Liver (tissue), 9 donors: ENCODE data around the gene ZNF22. TPM values are rescaled to one million over a fixed set of nuclear protein-coding genes. Genes with fewer than 3 reads are reported as not detected.
A peak's percentile ranks its signal among the peaks of the same experiment; 100 is the strongest.

Experiments
- DNase-seq: peaks from one replicate; pipeline ENCODE4 v3.0.0-alpha.2; 2017; ENCODE audit warnings: low spot score
- H3K27ac ChIP-seq, 2 donors: one replicate each; pipeline ENCODE4 v1.7.0; 2013; ENCODE audit warnings: inconsistent platforms in 2 of 2, low read length in 2 of 2, control low read depth in 1 of 2, low read depth in 1 of 2, mild to moderate bottlenecking in 1 of 2
- H3K27me3 ChIP-seq, 4 donors: one replicate each; pipeline versions ENCODE4 v1.6.1 to v1.7.0; 2013; ENCODE audit warnings: low read length in 3 of 4, inconsistent platforms in 1 of 4, mild to moderate bottlenecking in 1 of 4, moderate library complexity in 1 of 4; ENCODE audit not compliant: control insufficient read depth in 4 of 4, insufficient read depth in 4 of 4
- H3K36me3 ChIP-seq, 4 donors: one replicate each; pipeline versions ENCODE4 v1.6.1 to v1.7.0; 2013; ENCODE audit warnings: low read length in 3 of 4, mild to moderate bottlenecking in 3 of 4, low read depth in 1 of 4, moderate library complexity in 1 of 4; ENCODE audit not compliant: control insufficient read depth in 4 of 4, insufficient read depth in 3 of 4
- H3K4me1 ChIP-seq, 4 donors: one replicate each; pipeline versions ENCODE4 v1.6.1 to v1.7.0; 2013; ENCODE audit warnings: low read length in 3 of 4, mild to moderate bottlenecking in 3 of 4, moderate library complexity in 1 of 4; ENCODE audit not compliant: control insufficient read depth in 4 of 4, insufficient read depth in 4 of 4
- H3K4me3 ChIP-seq, 3 donors: one replicate each; pipeline versions ENCODE4 v1.6.1 to v1.7.0; 2013; ENCODE audit warnings: low read length in 3 of 3, control low read depth in 1 of 3, low read depth in 1 of 3, mild to moderate bottlenecking in 1 of 3
- H3K9ac ChIP-seq, 2 donors: one replicate each; pipeline ENCODE4 v1.7.0; 2013; ENCODE audit warnings: low read length in 2 of 2, mild to moderate bottlenecking in 2 of 2, moderate library complexity in 2 of 2, control low read depth in 1 of 2, low read depth in 1 of 2
- H3K9me3 ChIP-seq, 4 donors: one replicate each; pipeline versions ENCODE4 v1.6.1 to v1.7.0; 2013; ENCODE audit warnings: low read length in 3 of 4; ENCODE audit not compliant: control insufficient read depth in 4 of 4
- EGR1 ChIP-seq, 2 donors: IDR thresholded peaks; 2 replicates each; pipeline ENCODE4 v1.6.1; 2016 to 2018; ENCODE audit warnings: antibody characterized with exemption in 2 of 2, low read depth in 2 of 2
- FOXA2 ChIP-seq: IDR thresholded peaks from 2 replicates; pipeline ENCODE4 v1.6.1; 2016; ENCODE audit warnings: antibody characterized with exemption
- GABPA ChIP-seq, 2 donors: IDR thresholded peaks in 1 of 2; conservative IDR thresholded peaks in 1 of 2; 2 replicates each; pipeline ENCODE4 v1.6.1; 2016; ENCODE audit warnings: antibody characterized with exemption in 2 of 2, mild to moderate bottlenecking in 1 of 2, moderate library complexity in 1 of 2
- HNF4A ChIP-seq, 2 donors: conservative IDR thresholded peaks; 2 replicates each; pipeline ENCODE4 v1.6.1; 2016; ENCODE audit warnings: antibody characterized with exemption in 2 of 2, mild to moderate bottlenecking in 2 of 2
- HNF4G ChIP-seq: IDR thresholded peaks from 2 replicates; pipeline ENCODE4 v1.6.1; 2016; ENCODE audit warnings: antibody characterized with exemption
- RXRA ChIP-seq, 2 donors: IDR thresholded peaks; 2 replicates each; pipeline ENCODE4 v1.6.1; 2017 to 2018; ENCODE audit warnings: antibody characterized with exemption in 2 of 2, mild to moderate bottlenecking in 1 of 2
- TAF1 ChIP-seq: conservative IDR thresholded peaks from 2 replicates; pipeline ENCODE4 v1.6.1; 2016; ENCODE audit warnings: antibody characterized with exemption, mild to moderate bottlenecking
- YY1 ChIP-seq: IDR thresholded peaks from 2 replicates; pipeline ENCODE4 v1.6.1; 2016; ENCODE audit warnings: antibody characterized with exemption, mild to moderate bottlenecking
- WGBS: extraction: QIAGEN DNeasy Blood & Tissue Kit; methylation state at CpG from one replicate; pipeline ENCODE4 v1.1.7; 2013; 5-methylcytosine and 5-hydroxymethylcytosine counted together
- polyA plus RNA-seq, 2 donors: library from polyadenylated mRNA; stranded (reverse) in 1 of 2; unstranded in 1 of 2; fragments of 200-250 nt in 1 of 2; fragments of >200 nt in 1 of 2; fragmentation: Nextera tagmentation in 1 of 2; extraction: Ambion mirVana in 1 of 2; gene quantifications; one replicate each; pipeline versions ENCODE4 v1.2.1 to v1.2.3, GENCODE V29; 2013 to 2015
- total RNA-seq, 2 donors: library from RNA; depleted of rRNA; stranded (reverse); fragments of >200 nt; gene quantifications; one replicate each; pipeline ENCODE4 v1.2.3, GENCODE V29; 2014
- TF ChIP-seq, protein P1 (sequence below): IDR thresholded peaks from 2 replicates; pipeline ENCODE4 v1.6.1; 2016; ENCODE audit warnings: antibody characterized with exemption
- TF ChIP-seq, protein P2 (sequence below): IDR thresholded peaks from 2 replicates; pipeline ENCODE4 v1.6.1; 2016; ENCODE audit warnings: antibody characterized with exemption
- TF ChIP-seq, protein P3 (sequence below): IDR thresholded peaks from 2 replicates; pipeline ENCODE4 v1.6.1; 2016; ENCODE audit warnings: antibody characterized with exemption
- donor health status: healthy.
- donor health status: healthy.
- donor health status: healthy.
- donor health status: healthy.
- donor health status: healthy.

The ZNF22 gene
- total and polyA plus RNA-seq, 4 donors, result 10.3 to 22.6 (median 20.3) TPM

DNA sequence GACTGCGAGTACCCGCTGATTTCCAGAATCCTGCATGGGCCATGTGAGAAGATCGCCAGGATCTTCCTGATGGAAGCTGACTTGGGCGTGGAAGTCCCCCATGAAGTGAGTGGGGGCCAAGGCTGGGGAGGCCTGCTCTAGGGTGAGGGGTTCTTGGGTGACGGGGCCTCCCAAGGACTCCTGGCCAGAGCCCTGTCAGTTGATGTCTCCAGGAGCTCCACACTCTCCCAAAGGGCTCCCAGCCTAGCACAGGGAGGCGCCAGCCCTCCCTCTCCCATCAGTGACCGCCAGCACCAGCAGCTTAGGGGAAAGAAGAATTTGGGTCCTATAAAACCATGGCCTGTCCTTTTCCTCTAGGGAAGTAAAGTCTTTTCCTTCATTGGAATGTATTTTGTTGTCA lies 9.8 kb upstream of the ZNF22 start:
- H3K27me3 ChIP-seq, result no peaks in the 10 kb centered on the region
- no peaks in the 10 kb centered on the region for H3K9me3 ChIP-seq
- H3K9ac ChIP-seq, result no peak overlapping the region
- 97% methylated on average over 7 of the region's 7 CpGs for WGBS
- H3K36me3 ChIP-seq, result no peaks in the 10 kb centered on the region
- peak overlapping the region; percentile 42 to 64 for H3K27ac ChIP-seq
- no peak for DNase-seq
- peaks cover 40 to 60% (median 47%) of the 10 kb centered on the region in 4 donors for H3K4me1 ChIP-seq
- no peak overlapping the region for H3K4me3 ChIP-seq
- TF ChIP-seq, protein P1, sequence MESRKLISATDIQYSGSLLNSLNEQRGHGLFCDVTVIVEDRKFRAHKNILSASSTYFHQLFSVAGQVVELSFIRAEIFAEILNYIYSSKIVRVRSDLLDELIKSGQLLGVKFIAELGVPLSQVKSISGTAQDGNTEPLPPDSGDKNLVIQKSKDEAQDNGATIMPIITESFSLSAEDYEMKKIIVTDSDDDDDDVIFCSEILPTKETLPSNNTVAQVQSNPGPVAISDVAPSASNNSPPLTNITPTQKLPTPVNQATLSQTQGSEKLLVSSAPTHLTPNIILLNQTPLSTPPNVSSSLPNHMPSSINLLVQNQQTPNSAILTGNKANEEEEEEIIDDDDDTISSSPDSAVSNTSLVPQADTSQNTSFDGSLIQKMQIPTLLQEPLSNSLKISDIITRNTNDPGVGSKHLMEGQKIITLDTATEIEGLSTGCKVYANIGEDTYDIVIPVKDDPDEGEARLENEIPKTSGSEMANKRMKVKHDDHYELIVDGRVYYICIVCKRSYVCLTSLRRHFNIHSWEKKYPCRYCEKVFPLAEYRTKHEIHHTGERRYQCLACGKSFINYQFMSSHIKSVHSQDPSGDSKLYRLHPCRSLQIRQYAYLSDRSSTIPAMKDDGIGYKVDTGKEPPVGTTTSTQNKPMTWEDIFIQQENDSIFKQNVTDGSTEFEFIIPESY, result no peak
- TF ChIP-seq TAF1 (no peak), EGR1 (IDR thresholded peaks at IDR 0.05; ENCODE audit: low read depth in 2 of 2) (no peak), FOXA2 (no peak), GABPA (IDR thresholded peaks at IDR 0.05 in 1 of 2, conservative IDR thresholded peaks at IDR 0.05 in 1 of 2) (no peak), RXRA (IDR thresholded peaks at IDR 0.05) (no peak), HNF4G (no peak), HNF4A (conservative IDR thresholded peaks at IDR 0.05) (no peak)
- TF ChIP-seq, protein P2, sequence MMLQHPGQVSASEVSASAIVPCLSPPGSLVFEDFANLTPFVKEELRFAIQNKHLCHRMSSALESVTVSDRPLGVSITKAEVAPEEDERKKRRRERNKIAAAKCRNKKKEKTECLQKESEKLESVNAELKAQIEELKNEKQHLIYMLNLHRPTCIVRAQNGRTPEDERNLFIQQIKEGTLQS, result no peak
- TF ChIP-seq, protein P3, sequence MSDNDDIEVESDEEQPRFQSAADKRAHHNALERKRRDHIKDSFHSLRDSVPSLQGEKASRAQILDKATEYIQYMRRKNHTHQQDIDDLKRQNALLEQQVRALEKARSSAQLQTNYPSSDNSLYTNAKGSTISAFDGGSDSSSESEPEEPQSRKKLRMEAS, result no peak

DNA sequence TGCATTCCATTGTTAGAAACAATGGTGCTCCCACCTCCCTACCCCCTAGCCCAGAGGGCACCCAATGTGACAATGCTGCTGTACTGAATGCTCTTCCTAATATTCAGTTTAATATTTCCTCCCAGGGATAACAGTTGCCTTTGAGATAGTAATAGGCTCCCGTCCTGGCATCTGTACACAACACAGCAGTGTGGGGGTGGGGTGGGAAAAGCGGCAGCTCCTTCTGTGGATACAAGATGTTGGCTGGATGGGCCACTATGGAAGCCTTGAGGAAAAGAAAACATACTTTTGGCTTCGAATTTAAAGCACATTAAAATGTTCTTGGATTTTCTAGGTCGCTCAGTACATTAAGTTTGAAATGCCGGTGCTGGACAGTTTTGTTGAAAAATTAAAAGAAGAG lies 9.2 kb upstream of the ZNF22 start:
- Histone ChIP-seq H3K9me3 (no peaks in the 10 kb centered on the region), H3K4me1 (peaks cover 44 to 66% (median 51%) of the 10 kb centered on the region in 4 donors), H3K4me3 (no peak overlapping the region), H3K27me3 (no peaks in the 10 kb centered on the region), H3K27ac (peak overlapping the region; percentile 26 to 42), H3K36me3 (no peaks in the 10 kb centered on the region), H3K9ac (peak overlapping the region in 1 of 2 donors; percentile 33)
- TF ChIP-seq, protein P2, result no peak
- TF ChIP-seq YY1 (no peak), HNF4G (no peak)
- DNase-seq, result no peak
- WGBS, result 69% methylated on average over 5 of the region's 5 CpGs

DNA sequence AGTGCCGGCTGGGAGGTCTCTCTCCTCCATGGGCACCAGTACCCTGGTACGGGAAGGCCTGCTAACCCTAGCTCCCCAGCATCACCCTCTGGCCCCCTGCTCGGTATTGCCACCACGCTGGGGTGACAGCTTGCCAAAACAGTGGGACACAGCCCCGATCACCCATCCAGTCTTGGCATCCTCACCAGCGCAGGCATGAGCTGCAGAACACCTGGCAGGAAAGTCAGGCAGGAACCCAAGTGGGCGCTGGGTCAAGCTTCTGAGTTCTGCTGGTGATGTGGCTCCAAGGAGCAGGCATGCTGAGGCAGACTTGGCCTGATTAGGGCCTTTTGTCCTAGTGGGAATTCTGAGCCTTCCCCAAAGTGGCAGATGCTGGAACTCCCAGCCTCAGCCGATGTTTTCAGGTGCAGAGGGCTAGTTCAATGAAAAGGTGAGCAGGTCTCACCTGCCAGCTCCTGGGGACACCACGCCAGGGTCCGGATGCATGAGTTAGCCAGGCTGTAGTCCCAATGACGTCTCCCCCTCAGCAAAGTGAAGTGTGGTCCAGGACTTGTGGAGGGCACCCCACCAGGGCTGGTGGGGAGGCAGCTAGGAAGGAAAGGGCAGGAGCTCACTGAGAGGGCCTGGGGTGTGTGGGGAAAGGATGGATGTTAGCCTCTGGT lies 8.5 kb upstream of the ZNF22 start:
- TF ChIP-seq GABPA (IDR thresholded peaks at IDR 0.05 in 1 of 2, conservative IDR thresholded peaks at IDR 0.05 in 1 of 2) (no peak), RXRA (IDR thresholded peaks at IDR 0.05) (peak in 1 of 2 donors; percentile 41)
- peaks cover 48 to 72% (median 56%) of the 10 kb centered on the region in 4 donors for H3K4me1 ChIP-seq

More for the DNA sequence above, 8.5 kb upstream of the ZNF22 start:
- Histone ChIP-seq H3K27ac (peak overlapping the region; percentile 16 to 20), H3K36me3 (no peaks in the 10 kb centered on the region), H3K4me3 (no peak overlapping the region), H3K27me3 (no peaks in the 10 kb centered on the region), H3K9me3 (no peaks in the 10 kb centered on the region), H3K9ac (no peak overlapping the region)
- 61% methylated on average over 11 of the region's 11 CpGs for WGBS
- DNase-seq, result peak; percentile 30
